ENCODE measurements around the gene PCDHB15.
"Not testable (repeated sequence)": the region's sequence is repeated elsewhere in the genome, so short reads cannot be mapped to it uniquely, and the experiment has no call there.

PCDHB15 gene

DNA sequence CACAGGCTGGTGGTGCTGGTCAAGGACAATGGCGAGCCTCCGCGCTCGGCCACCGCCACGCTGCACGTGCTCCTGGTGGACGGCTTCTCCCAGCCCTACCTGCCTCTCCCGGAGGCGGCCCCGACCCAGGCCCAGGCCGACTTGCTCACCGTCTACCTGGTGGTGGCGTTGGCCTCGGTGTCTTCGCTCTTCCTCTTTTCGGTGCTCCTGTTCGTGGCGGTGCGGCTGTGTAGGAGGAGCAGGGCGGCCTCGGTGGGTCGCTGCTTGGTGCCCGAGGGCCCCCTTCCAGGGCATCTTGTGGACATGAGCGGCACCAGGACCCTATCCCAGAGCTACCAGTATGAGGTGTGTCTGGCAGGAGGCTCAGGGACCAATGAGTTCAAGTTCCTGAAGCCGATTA lies 29.2 kb upstream of the PCDHB15 start:
- not testable (repeated sequence) for H3K27me3 ChIP-seq (ENCODE audit: insufficient read depth, low read length); H3K4me3 ChIP-seq (ENCODE audit: low read length); H3K27ac ChIP-seq (ENCODE audit: low read depth, low read length); H3K9ac ChIP-seq (ENCODE audit: low read depth, low read length); H3K36me3 ChIP-seq (ENCODE audit: insufficient read depth, low read length); H3K4me1 ChIP-seq (ENCODE audit: insufficient read depth, low read length); H3K9me3 ChIP-seq (ENCODE audit: insufficient read depth, low read depth, low read length)
- 96% methylated on average over 22 of the region's 26 CpGs for WGBS

DNA sequence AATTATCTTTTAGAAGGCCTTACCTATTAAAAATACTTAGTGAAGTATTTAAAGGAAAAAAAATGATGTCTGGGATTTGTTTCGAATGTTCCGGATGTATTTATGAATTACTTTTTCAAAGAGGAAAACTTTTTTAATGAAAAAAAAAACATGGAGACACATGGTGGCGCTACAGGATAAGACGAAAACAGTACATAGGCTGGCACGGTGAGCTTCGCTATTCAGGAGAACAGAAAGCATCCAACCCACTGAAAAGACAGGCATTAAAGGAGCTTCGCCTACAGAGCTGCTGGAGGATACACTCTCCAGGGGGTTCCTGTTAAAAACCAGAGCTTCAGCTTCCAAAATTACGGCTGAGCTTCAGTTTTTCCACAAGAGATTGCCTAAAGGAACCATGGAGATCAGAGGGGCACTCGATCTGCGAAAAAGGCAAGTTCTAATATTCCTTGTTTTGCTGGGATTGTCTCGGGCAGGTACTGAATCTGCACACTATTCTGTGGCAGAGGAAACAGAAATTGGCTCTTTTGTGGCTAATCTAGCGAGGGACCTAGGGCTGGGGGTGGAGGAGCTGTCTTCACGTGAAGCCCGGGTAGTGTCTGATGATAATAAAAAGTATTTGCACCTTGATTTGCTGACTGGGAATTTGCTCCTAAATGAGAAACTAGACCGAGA lies 21.9 kb upstream of the PCDHB15 start, which contains the start of gene PCDHB14:
Gene PCDHB14 (plus strand): TSS at position 232 of the 672 bp plus-strand sequence. CDS start 163 bp downstream, at position 395.
- H3K27ac ChIP-seq (ENCODE audit: low read depth, low read length): no peak within 1 kb of the TSS
- no peaks in the 10 kb centered on the region for H3K4me1 ChIP-seq (ENCODE audit: insufficient read depth, low read length)
- peak within 1 kb of the TSS; percentile 45 for H3K4me3 ChIP-seq (ENCODE audit: low read length)
- H3K9ac ChIP-seq (ENCODE audit: low read depth, low read length): peak within 1 kb of the TSS; percentile 59; the same call in 1 of the 2 replicates
- peaks cover 6% of the 10 kb centered on the region; the same call in 1 of the 2 replicates for H3K9me3 ChIP-seq (ENCODE audit: insufficient read depth, low read depth, low read length)
- no peaks in the 10 kb centered on the region for H3K27me3 ChIP-seq (ENCODE audit: insufficient read depth, low read length)
- 48% methylated on average over 15 of the region's 15 CpGs for WGBS
- H3K36me3 ChIP-seq (ENCODE audit: insufficient read depth, low read length): no peaks in the 10 kb centered on the region

DNA sequence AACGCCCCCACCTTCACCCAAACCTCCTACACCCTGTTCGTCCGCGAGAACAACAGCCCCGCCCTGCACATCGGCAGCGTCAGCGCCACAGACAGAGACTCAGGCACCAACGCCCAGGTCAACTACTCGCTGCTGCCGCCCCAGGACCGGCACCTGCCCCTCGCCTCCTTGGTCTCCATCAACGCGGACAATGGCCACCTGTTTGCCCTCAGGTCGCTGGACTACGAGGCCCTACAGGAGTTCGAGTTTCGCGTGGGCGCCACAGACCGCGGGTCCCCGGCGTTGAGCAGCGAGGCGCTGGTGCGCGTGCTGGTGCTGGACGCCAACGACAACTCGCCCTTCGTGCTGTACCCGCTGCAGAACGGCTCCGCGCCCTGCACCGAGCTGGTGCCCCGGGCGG lies 20.4 kb upstream of the PCDHB15 start:
- WGBS: 95% methylated on average over 29 of the region's 40 CpGs
- H3K4me3 ChIP-seq (ENCODE audit: low read length); H3K27ac ChIP-seq (ENCODE audit: low read depth, low read length); H3K9me3 ChIP-seq (ENCODE audit: insufficient read depth, low read depth, low read length); H3K27me3 ChIP-seq (ENCODE audit: insufficient read depth, low read length); H3K36me3 ChIP-seq (ENCODE audit: insufficient read depth, low read length); H3K9ac ChIP-seq (ENCODE audit: low read depth, low read length); H3K4me1 ChIP-seq (ENCODE audit: insufficient read depth, low read length): not testable (repeated sequence)

DNA sequence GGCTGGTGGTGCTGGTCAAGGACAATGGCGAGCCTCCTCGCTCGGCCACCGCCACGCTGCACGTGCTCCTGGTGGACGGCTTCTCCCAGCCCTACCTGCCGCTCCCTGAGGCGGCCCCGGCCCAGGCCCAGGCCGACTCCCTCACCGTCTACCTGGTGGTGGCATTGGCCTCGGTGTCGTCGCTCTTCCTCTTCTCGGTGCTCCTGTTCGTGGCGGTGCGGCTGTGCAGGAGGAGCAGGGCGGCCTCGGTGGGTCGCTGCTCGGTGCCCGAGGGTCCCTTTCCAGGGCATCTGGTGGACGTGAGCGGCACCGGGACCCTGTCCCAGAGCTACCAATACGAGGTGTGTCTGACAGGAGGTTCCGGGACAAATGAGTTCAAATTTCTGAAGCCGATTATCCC lies 19.8 kb upstream of the PCDHB15 start:
- 97% methylated on average over 26 of the region's 30 CpGs for WGBS
- not testable (repeated sequence) for H3K36me3 ChIP-seq (ENCODE audit: insufficient read depth, low read length); H3K9ac ChIP-seq (ENCODE audit: low read depth, low read length); H3K4me3 ChIP-seq (ENCODE audit: low read length); H3K27me3 ChIP-seq (ENCODE audit: insufficient read depth, low read length); H3K27ac ChIP-seq (ENCODE audit: low read depth, low read length); H3K9me3 ChIP-seq (ENCODE audit: insufficient read depth, low read depth, low read length); H3K4me1 ChIP-seq (ENCODE audit: insufficient read depth, low read length)

DNA sequence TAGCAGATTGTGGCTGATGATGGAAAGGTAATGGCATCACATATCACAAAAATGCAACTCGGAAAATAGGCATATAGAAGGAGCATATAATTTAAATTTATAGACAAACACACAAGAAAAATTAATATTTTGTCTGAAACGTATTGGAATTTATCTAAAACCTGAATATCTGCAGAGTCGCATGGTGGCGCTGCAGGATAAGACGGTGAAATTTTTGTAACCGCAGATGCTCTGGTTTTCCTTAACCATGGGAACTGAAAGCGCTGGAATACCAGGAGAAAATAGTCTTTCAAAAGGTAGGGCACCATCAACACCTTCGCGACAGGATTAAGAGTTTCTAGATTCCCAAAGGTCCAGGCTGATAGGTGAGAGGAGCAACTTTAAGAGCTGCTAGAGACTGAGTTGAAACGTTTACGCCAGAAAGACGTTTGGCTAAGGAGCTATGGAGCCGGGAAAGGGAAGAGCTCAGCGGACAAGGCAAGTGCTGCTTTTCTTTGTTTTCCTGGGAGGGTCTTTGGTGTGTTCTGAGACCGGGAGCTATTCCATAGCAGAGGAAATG lies 11.0 kb upstream of the PCDHB15 start:
- H3K36me3 ChIP-seq (ENCODE audit: insufficient read depth, low read length): no peaks in the 10 kb centered on the region
- peaks cover 53% of the 10 kb centered on the region for H3K9me3 ChIP-seq (ENCODE audit: insufficient read depth, low read depth, low read length)
- H3K9ac ChIP-seq (ENCODE audit: low read depth, low read length): peak overlapping the region; percentile 47; the same call in 1 of the 2 replicates
- no peaks in the 10 kb centered on the region for H3K4me1 ChIP-seq (ENCODE audit: insufficient read depth, low read length)
- peak overlapping the region; percentile 45; the same call in 1 of the 2 replicates for H3K4me3 ChIP-seq (ENCODE audit: low read length)
- no peak overlapping the region for H3K27ac ChIP-seq (ENCODE audit: low read depth, low read length)
- H3K27me3 ChIP-seq (ENCODE audit: insufficient read depth, low read length): no peaks in the 10 kb centered on the region
- WGBS: 88% methylated on average over 14 of the region's 15 CpGs

DNA sequence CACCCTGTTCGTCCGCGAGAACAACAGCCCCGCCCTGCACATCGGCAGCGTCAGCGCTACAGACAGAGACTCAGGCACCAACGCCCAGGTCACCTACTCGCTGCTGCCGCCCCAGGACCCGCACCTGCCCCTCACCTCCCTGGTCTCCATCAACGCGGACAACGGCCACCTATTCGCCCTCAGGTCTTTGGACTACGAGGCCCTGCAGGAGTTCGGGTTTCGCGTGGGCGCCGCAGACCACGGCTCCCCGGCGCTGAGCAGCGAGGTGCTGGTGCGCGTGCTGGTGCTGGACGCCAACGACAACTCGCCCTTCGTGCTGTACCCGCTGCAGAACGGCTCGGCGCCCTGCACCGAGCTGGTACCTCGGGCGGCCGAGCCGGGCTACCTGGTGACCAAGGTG lies 9.3 kb upstream of the PCDHB15 start:
- not testable (repeated sequence) for H3K9ac ChIP-seq (ENCODE audit: low read depth, low read length); H3K27me3 ChIP-seq (ENCODE audit: insufficient read depth, low read length); H3K36me3 ChIP-seq (ENCODE audit: insufficient read depth, low read length); H3K4me3 ChIP-seq (ENCODE audit: low read length); H3K27ac ChIP-seq (ENCODE audit: low read depth, low read length); H3K4me1 ChIP-seq (ENCODE audit: insufficient read depth, low read length)
- H3K9me3 ChIP-seq (ENCODE audit: insufficient read depth, low read depth, low read length): peaks cover 54% of the 10 kb centered on the region
- WGBS: 96% methylated on average over 40 of the region's 40 CpGs

DNA sequence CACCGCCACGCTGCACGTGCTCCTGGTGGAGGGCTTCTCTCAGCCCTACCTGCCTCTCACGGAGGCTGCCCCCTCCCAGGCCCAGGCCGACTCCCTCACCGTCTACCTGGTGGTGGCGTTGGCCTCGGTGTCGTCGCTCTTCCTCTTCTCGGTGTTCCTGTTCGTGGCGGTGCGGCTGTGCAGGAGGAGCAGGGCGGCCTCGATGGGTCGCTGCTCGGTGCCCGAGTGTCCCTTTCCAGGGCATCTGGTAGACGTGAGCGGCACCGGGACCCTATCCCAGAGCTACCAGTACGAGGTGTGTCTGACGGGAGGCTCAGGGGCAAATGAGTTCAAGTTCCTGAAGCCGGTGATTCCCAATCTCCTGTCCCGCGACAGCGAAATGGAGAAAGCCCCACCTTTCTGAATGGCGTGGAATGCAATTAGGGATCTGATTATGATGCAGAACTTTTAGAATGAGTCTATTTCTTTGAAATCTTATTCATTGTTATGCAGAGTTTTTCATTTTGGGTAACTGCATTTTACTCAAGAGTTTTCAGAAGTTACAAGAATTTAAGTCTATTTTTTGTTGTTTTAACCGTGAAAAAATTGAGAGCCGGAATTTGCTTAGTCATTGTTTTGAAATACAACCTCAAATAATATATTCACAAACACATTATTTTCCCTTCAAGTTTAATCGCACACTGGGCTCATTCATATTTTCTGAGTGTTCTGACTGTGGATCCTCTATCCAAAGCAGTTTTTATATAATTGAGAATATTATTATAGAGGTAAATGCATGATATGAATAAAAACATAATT lies 8.5 kb upstream of the PCDHB15 start:
- H3K36me3 ChIP-seq (ENCODE audit: insufficient read depth, low read length): no peaks in the 10 kb centered on the region
- 96% methylated on average over 32 of the region's 32 CpGs for WGBS
- no peaks in the 10 kb centered on the region for H3K4me1 ChIP-seq (ENCODE audit: insufficient read depth, low read length)
- peaks cover 49% of the 10 kb centered on the region for H3K9me3 ChIP-seq (ENCODE audit: insufficient read depth, low read depth, low read length)
- no peak overlapping the region for H3K4me3 ChIP-seq (ENCODE audit: low read length)
- H3K9ac ChIP-seq (ENCODE audit: low read depth, low read length): no peak overlapping the region
- no peaks in the 10 kb centered on the region for H3K27me3 ChIP-seq (ENCODE audit: insufficient read depth, low read length)
- no peak overlapping the region for H3K27ac ChIP-seq (ENCODE audit: low read depth, low read length)

DNA sequence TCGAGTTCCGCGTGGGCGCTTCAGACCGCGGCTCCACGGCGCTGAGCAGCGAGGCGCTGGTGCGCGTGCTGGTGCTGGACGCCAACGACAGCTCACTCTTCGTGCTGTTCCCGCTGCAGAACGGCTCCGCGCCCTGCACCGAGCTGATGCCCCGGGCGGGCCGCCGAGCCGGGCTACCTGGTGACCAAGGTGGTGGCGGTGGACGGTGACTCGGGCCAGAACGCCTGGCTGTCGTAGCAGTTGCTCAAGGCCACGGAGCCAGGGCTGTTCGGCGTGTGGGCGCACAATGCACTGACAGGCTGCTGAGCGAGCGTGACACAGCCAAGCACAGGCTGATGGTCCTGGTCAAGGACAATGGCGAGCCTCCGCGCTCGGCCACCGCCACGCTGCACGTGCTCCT lies 3.7 kb upstream of the PCDHB15 start:
- H3K9me3 ChIP-seq (ENCODE audit: insufficient read depth, low read depth, low read length): peaks cover 30% of the 10 kb centered on the region; the same call in 1 of the 2 replicates
- H3K9ac ChIP-seq (ENCODE audit: low read depth, low read length): no peak overlapping the region
- WGBS: 97% methylated on average over 43 of the region's 43 CpGs

DNA sequence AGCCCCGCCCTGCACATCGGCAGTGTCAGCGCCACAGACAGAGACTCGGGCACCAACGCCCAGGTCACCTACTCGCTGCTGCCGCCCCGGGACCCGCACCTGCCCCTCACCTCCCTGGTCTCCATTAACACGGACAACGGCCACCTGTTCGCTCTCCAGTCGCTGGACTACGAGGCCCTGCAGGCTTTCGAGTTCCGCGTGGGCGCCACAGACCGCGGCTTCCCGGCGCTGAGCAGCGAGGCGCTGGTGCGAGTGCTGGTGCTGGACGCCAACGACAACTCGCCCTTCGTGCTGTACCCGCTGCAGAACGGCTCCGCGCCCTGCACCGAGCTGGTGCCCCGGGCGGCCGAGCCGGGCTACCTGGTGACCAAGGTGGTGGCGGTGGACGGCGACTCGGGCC lies 1.8 kb downstream of the PCDHB15 start:
- H3K27ac ChIP-seq (ENCODE audit: low read depth, low read length); H3K27me3 ChIP-seq (ENCODE audit: insufficient read depth, low read length); H3K4me1 ChIP-seq (ENCODE audit: insufficient read depth, low read length); H3K4me3 ChIP-seq (ENCODE audit: low read length); H3K36me3 ChIP-seq (ENCODE audit: insufficient read depth, low read length); H3K9ac ChIP-seq (ENCODE audit: low read depth, low read length): not testable (repeated sequence)
- peaks cover 43% of the 10 kb centered on the region for H3K9me3 ChIP-seq (ENCODE audit: insufficient read depth, low read depth, low read length)
- 92% methylated on average over 22 of the region's 42 CpGs for WGBS

More for the DNA sequence above, 3.7 kb upstream of the PCDHB15 start:
- no peak overlapping the region for H3K4me3 ChIP-seq (ENCODE audit: low read length)
- no peaks in the 10 kb centered on the region; the same call in 1 of the 2 replicates for H3K36me3 ChIP-seq (ENCODE audit: insufficient read depth, low read length)
- no peaks in the 10 kb centered on the region for H3K27me3 ChIP-seq (ENCODE audit: insufficient read depth, low read length)
- no peak overlapping the region for H3K27ac ChIP-seq (ENCODE audit: low read depth, low read length)
- no peaks in the 10 kb centered on the region for H3K4me1 ChIP-seq (ENCODE audit: insufficient read depth, low read length)

DNA sequence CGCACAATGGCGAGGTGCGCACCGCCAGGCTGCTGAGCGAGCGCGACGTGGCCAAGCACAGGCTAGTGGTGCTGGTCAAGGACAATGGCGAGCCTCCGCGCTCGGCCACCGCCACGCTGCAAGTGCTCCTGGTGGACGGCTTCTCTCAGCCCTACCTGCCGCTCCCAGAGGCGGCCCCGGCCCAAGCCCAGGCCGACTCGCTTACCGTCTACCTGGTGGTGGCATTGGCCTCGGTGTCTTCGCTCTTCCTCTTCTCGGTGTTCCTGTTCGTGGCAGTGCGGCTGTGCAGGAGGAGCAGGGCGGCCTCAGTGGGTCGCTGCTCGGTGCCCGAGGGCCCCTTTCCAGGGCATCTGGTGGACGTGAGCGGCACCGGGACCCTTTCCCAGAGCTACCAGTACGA lies 2.2 kb downstream of the PCDHB15 start:
- WGBS: 96% methylated on average over 34 of the region's 34 CpGs
- H3K27ac ChIP-seq (ENCODE audit: low read depth, low read length); H3K27me3 ChIP-seq (ENCODE audit: insufficient read depth, low read length); H3K4me3 ChIP-seq (ENCODE audit: low read length); H3K4me1 ChIP-seq (ENCODE audit: insufficient read depth, low read length); H3K9ac ChIP-seq (ENCODE audit: low read depth, low read length); H3K36me3 ChIP-seq (ENCODE audit: insufficient read depth, low read length): not testable (repeated sequence)
- peaks cover 44% of the 10 kb centered on the region for H3K9me3 ChIP-seq (ENCODE audit: insufficient read depth, low read depth, low read length)

DNA sequence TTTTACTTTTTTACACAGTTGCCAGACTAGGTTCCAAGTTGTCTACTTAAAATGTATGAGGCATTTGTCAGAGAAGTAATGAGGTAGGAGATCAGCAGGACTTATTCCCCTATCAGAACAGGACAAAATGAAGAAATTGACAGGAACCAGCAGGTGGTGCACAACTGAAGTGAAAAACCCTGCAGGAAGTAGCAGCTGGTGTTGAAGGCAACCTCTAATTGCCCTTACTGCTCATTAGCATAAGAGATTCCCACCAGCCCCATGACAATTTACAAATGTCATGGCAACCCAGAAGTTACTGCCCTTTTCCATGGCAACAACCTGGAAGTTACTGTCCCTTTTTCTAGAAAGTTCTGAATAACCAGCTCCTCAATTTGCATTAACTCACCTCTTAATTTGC lies 5.4 kb downstream of the PCDHB15 start:
- Histone ChIP-seq H3K4me1 (ENCODE audit: insufficient read depth, low read length) (no peaks in the 10 kb centered on the region), H3K9ac (ENCODE audit: low read depth, low read length) (no peak overlapping the region), H3K27me3 (ENCODE audit: insufficient read depth, low read length) (no peaks in the 10 kb centered on the region), H3K4me3 (ENCODE audit: low read length) (no peak overlapping the region), H3K9me3 (ENCODE audit: insufficient read depth, low read depth, low read length) (peaks cover 65% of the 10 kb centered on the region), H3K36me3 (ENCODE audit: insufficient read depth, low read length) (peaks cover 3% of the 10 kb centered on the region; the same call in 1 of the 2 replicates), H3K27ac (ENCODE audit: low read depth, low read length) (no peak overlapping the region)

Data from HUES64 (cell line).